Keratinocyte (primary cell): ENCODE measurements around the gene CDH22. TPM values are rescaled to one million over a fixed set of nuclear protein-coding genes. Genes with fewer than 3 reads are reported as not detected.

Experiments used
- DNase-seq: peaks from one replicate; pipeline ENCODE4 v3.0.0-alpha.2; 2011; ENCODE audit warnings: low read depth, missing footprints, low spot score
- FAIRE-seq: peaks from 2 replicates; lab custom pipeline; 2011; peaks lifted over from hg19 to GRCh38; lab: Jason Lieb, UNC
- H2AFZ ChIP-seq: 2 replicates; pipeline ENCODE4 v1.6.0; 2012; ENCODE audit warnings: low read length, control low read depth, inconsistent platforms; ENCODE audit not compliant: control insufficient read depth
- H3K27ac ChIP-seq: 2 replicates; pipeline ENCODE4 v1.5.1; 2011; ENCODE audit warnings: low read length; ENCODE audit not compliant: control insufficient read depth, insufficient read depth
- H3K27me3 ChIP-seq: 3 replicates; pipeline ENCODE4 v1.6.0; 2011; ENCODE audit warnings: low read length; ENCODE audit not compliant: control insufficient read depth, insufficient read depth; ENCODE audit errors: extremely low read depth
- H3K36me3 ChIP-seq, 2 experiments: 2 replicates in 1 of 2; 3 replicates in 1 of 2; pipeline ENCODE4 v1.5.1; 2011; ENCODE audit warnings: low read length in 2 of 2, mild to moderate bottlenecking in 1 of 2; ENCODE audit not compliant: control insufficient read depth in 2 of 2, insufficient read depth in 2 of 2; ENCODE audit errors: extremely low read depth in 1 of 2
- H3K4me1 ChIP-seq: 3 replicates; pipeline ENCODE4 v1.5.1; 2011; ENCODE audit warnings: low read length; ENCODE audit not compliant: control insufficient read depth, insufficient read depth; ENCODE audit errors: extremely low read depth
- H3K4me2 ChIP-seq: 3 replicates; pipeline ENCODE4 v1.6.0; 2011; ENCODE audit warnings: low read depth, low read length; ENCODE audit not compliant: control insufficient read depth, insufficient read depth; ENCODE audit errors: extremely low read depth
- H3K4me3 ChIP-seq, 3 experiments: fragments of 200-600 bp in 1 of 3; sonication (generic) in 1 of 3; 2 replicates in 2 of 3; 3 replicates in 1 of 3; pipeline ENCODE4 v1.5.1; 2011 to 2016; ENCODE audit warnings: low read length in 3 of 3, mild to moderate bottlenecking in 3 of 3, control low read depth in 2 of 3, inconsistent platforms in 1 of 3, low read depth in 1 of 3, mixed read lengths in 1 of 3, mixed run types in 1 of 3, moderate library complexity in 1 of 3; ENCODE audit not compliant: control insufficient read depth in 2 of 3, insufficient read depth in 2 of 3; ENCODE audit errors: extremely low read depth in 1 of 3
- H3K79me2 ChIP-seq: 2 replicates; pipeline ENCODE4 v1.6.0; 2012; ENCODE audit warnings: low read length; ENCODE audit not compliant: control insufficient read depth, insufficient read depth
- H3K9ac ChIP-seq: 3 replicates; pipeline ENCODE4 v1.6.0; 2011; ENCODE audit warnings: low read length; ENCODE audit not compliant: control insufficient read depth, insufficient read depth; ENCODE audit errors: extremely low read depth
- H3K9me1 ChIP-seq: 3 replicates; pipeline ENCODE4 v1.6.0; 2011; ENCODE audit warnings: low read length; ENCODE audit not compliant: control insufficient read depth, insufficient read depth; ENCODE audit errors: extremely low read depth
- H3K9me3 ChIP-seq: 2 replicates; pipeline ENCODE4 v1.5.1; 2012; ENCODE audit warnings: low read depth, low read length; ENCODE audit not compliant: control insufficient read depth
- H4K20me1 ChIP-seq: 3 replicates; pipeline ENCODE4 v1.6.0; 2011; ENCODE audit warnings: low read length; ENCODE audit not compliant: control insufficient read depth, insufficient read depth; ENCODE audit errors: extremely low read depth
- EZH2 ChIP-seq: IDR thresholded peaks from one replicate; pipeline ENCODE4 v1.6.1; 2012; ENCODE audit warnings: inconsistent platforms, mild to moderate bottlenecking, low read length, moderate library complexity
- dilution Hi-C: fragments of 300-500 bp; cut with MboI; formaldehyde crosslinking; loops from one replicate; pipeline ENCODE4 v1.7.0; 2020; ENCODE audit warnings: low sequenced_read_pairs; ENCODE audit not compliant: extremely low pct_ligation_motif_present
- polyA plus RNA-seq, 5 experiments: library from polyadenylated mRNA; depleted of rRNA in 3 of 5; stranded (reverse) in 3 of 5; stranded (forward) in 1 of 5; unstranded in 1 of 5; fragments of >200 nt; gene quantifications; 1 replicate in 1 of 5; 2 replicates in 3 of 5; 3 replicates in 1 of 5; pipeline versions ENCODE4 v1.2.1 to v1.2.3, GENCODE V29; 2011 to 2012; ENCODE audit warnings: missing spikeins in 2 of 5, low read depth in 1 of 5, low replicate concordance in 1 of 5
- TF ChIP-seq, protein P1 (sequence below), 3 experiments: IDR thresholded peaks in 1 of 3; conservative IDR thresholded peaks in 1 of 3; optimal IDR thresholded peaks in 1 of 3; 2 replicates in 2 of 3; 3 replicates in 1 of 3; pipeline versions ENCODE3 to v1.5.1; 2011; ENCODE audit warnings: low read length in 3 of 3, mild to moderate bottlenecking in 3 of 3, moderate library complexity in 2 of 3, control low read depth in 1 of 3, inconsistent platforms in 1 of 3; ENCODE audit not compliant: insufficient read depth in 2 of 3; ENCODE audit errors: extremely low read depth in 1 of 3

CDH22 gene
- polyA plus RNA-seq, 1 donor (not counting 4 experiments of a cell fraction or from before 2014, with no cell fraction given), result not detected

DNA sequence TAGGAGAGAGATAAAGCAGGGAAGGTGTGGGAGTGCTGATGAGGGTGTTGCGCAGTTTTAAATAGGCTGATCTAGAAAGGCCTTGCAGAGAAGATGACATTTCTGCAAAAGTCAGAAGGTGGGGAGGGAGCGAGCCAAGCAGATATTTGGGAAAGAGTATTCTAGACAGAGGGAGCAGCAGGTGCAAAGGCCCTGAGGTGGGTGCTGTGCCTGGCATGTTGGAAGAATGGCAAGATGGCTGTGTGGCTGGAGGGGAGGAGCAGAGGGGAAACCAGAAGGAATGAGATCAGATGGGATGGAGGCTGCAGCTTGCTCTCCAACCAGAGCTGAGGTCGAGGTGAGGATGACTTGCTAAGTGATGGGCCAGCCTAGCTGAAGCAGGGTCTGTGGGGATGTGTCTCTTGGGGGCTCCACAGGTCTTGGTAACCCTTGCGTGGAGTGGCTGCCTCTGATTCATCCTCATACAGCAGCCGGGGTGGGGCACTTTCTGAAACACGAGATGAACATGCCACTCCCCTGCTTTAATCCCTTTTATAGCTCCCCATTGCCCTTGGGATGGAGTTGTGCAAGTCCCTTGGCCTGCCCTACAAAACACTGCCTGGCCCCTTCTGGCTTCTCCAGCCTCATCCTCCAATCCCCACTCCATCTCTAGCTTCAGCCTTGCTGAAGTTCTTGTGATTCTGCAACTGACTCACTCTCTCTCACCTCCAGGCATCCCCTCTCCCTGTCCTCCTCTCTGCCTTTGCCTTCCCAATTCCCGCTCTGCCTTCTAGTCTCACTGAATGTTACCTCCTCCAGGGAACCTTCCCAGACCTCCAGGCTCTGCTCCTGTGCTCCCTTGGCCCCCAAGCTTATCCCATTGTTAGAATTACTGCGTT, 94.1 kb downstream of the CDH22 start:
- no peaks in the 10 kb centered on the region for H3K79me2 ChIP-seq
- TF ChIP-seq EZH2, result no peak
- TF ChIP-seq, protein P1, sequence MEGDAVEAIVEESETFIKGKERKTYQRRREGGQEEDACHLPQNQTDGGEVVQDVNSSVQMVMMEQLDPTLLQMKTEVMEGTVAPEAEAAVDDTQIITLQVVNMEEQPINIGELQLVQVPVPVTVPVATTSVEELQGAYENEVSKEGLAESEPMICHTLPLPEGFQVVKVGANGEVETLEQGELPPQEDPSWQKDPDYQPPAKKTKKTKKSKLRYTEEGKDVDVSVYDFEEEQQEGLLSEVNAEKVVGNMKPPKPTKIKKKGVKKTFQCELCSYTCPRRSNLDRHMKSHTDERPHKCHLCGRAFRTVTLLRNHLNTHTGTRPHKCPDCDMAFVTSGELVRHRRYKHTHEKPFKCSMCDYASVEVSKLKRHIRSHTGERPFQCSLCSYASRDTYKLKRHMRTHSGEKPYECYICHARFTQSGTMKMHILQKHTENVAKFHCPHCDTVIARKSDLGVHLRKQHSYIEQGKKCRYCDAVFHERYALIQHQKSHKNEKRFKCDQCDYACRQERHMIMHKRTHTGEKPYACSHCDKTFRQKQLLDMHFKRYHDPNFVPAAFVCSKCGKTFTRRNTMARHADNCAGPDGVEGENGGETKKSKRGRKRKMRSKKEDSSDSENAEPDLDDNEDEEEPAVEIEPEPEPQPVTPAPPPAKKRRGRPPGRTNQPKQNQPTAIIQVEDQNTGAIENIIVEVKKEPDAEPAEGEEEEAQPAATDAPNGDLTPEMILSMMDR (optimal IDR thresholded peaks at IDR 0.05 in 1 of 3, IDR thresholded peaks at IDR 0.05 in 1 of 3, conservative IDR thresholded peaks at IDR 0.05 in 1 of 3; ENCODE audit: extremely low read depth in 1 of 3, insufficient read depth in 2 of 3, low read length in 3 of 3), result no peak
- DNase-seq (no peak), FAIRE-seq (no peak)
- no peak overlapping the region for H3K4me2 ChIP-seq
- dilution Hi-C loops, result no loop called here
- no peak overlapping the region for H2AFZ ChIP-seq
- H3K27ac ChIP-seq, result no peak overlapping the region
- H3K9me3 ChIP-seq, result no peaks in the 10 kb centered on the region
- no peaks in the 10 kb centered on the region for H3K9me1 ChIP-seq
- no peak overlapping the region for H3K4me3 ChIP-seq
- no peaks in the 10 kb centered on the region for H4K20me1 ChIP-seq
- H3K27me3 ChIP-seq, result peaks cover 2% of the 10 kb centered on the region
- H3K36me3 ChIP-seq, result no peaks in the 10 kb centered on the region
- no peak overlapping the region for H3K9ac ChIP-seq
- no peaks in the 10 kb centered on the region for H3K4me1 ChIP-seq

DNA sequence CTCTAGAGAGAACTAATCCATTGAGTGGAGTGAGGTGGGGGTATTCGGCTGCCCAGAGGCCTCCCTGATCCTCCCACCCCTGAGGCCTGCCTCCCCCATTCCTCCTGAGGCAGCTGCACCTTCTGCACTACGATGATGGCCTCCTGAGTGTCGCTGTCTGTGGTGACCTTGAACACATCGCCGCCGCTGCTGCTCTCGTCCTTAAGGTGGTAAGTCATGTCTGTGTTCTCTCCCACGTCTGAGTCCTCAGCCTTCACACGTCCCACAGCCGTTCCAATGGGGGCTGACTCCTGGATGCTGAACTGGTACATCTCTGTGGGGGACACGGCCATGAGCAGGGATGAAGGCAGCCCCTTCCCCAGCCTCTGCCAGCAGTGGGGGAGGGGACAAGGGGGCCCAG, 95.4 kb downstream of the CDH22 start:
- DNase-seq, result no peak
- Histone ChIP-seq H3K4me1 (no peaks in the 10 kb centered on the region), H3K36me3 (no peaks in the 10 kb centered on the region), H3K27me3 (peaks cover 4% of the 10 kb centered on the region), H3K4me3 (no peak overlapping the region), H3K79me2 (no peaks in the 10 kb centered on the region), H3K9ac (no peak overlapping the region), H3K4me2 (no peak overlapping the region), H3K27ac (no peak overlapping the region), H2AFZ (no peak overlapping the region), H3K9me3 (no peaks in the 10 kb centered on the region), H4K20me1 (no peaks in the 10 kb centered on the region), H3K9me1 (no peaks in the 10 kb centered on the region)
- no peak for TF ChIP-seq EZH2
- TF ChIP-seq, protein P1 (optimal IDR thresholded peaks at IDR 0.05 in 1 of 3, IDR thresholded peaks at IDR 0.05 in 1 of 3, conservative IDR thresholded peaks at IDR 0.05 in 1 of 3; ENCODE audit: extremely low read depth in 1 of 3, insufficient read depth in 2 of 3, low read length in 3 of 3), result no peak
- no peak for FAIRE-seq
- dilution Hi-C loops, result no loop called here
